Measurements from ENCODE around the gene PRSS12. TPM values are rescaled to one million over a fixed set of nuclear protein-coding genes. Genes with fewer than 3 reads are reported as not detected.
A peak's percentile ranks its signal among the peaks of the same experiment; 100 is the strongest.
"Not testable (repeated sequence)": the region's sequence is repeated elsewhere in the genome, so short reads cannot be mapped to it uniquely, and the experiment has no call there.

Gene PRSS12
- total RNA-seq (34.7 TPM), polyA plus RNA-seq (1.7 TPM)

GRCh38 chr4:118352843-118353533 is at the start of gene PRSS12:
Gene PRSS12, minus strand, starts transcription at chr4:118353003. Its CDS starts 283 bp downstream, at chr4:118352720.
- DNase-seq (ENCODE audit: extremely low spot score): no peak
- Histone ChIP-seq H3K27ac (ENCODE audit: low read depth) (peak within 1 kb of the TSS; percentile 58), H3K36me3 (ENCODE audit: insufficient read depth) (no peaks in the 10 kb centered on the region), H3K4me3 (ENCODE audit: low read depth, low read length) (peak within 1 kb of the TSS; percentile 55), H3K4me1 (ENCODE audit: insufficient read depth) (no peaks in the 10 kb centered on the region)
- under 1% methylated on average over 59 of the region's 59 CpGs for WGBS

GRCh38 chr4:118400356-118400755 is 47.6 kb upstream of the PRSS12 start:
- H3K36me3 ChIP-seq (ENCODE audit: insufficient read depth): no peaks in the 10 kb centered on the region
- no peak overlapping the region for H3K27ac ChIP-seq (ENCODE audit: low read depth)
- no peak overlapping the region for H3K4me3 ChIP-seq (ENCODE audit: low read depth, low read length)
- WGBS: 48% methylated on average over 3 of the region's 3 CpGs
- DNase-seq (ENCODE audit: extremely low spot score): no peak
- no peaks in the 10 kb centered on the region for H3K4me1 ChIP-seq (ENCODE audit: insufficient read depth)

GRCh38 chr4:118399883-118400282 is 47.1 kb upstream of the PRSS12 start:
- 43% methylated on average over 4 of the region's 4 CpGs for WGBS
- not testable (repeated sequence) for H3K4me3 ChIP-seq (ENCODE audit: low read depth, low read length); H3K27ac ChIP-seq (ENCODE audit: low read depth); H3K4me1 ChIP-seq (ENCODE audit: insufficient read depth); H3K36me3 ChIP-seq (ENCODE audit: insufficient read depth); DNase-seq (ENCODE audit: extremely low spot score)

GRCh38 chr4:118398226-118399090 is 45.7 kb upstream of the PRSS12 start:
- Histone ChIP-seq H3K27ac (ENCODE audit: low read depth) (no peak overlapping the region), H3K4me1 (ENCODE audit: insufficient read depth) (no peaks in the 10 kb centered on the region), H3K4me3 (ENCODE audit: low read depth, low read length) (no peak overlapping the region), H3K36me3 (ENCODE audit: insufficient read depth) (no peaks in the 10 kb centered on the region)
- no peak for DNase-seq (ENCODE audit: extremely low spot score)
- WGBS: 75% methylated on average over 5 of the region's 5 CpGs

GRCh38 chr4:118397623-118397979 is 44.8 kb upstream of the PRSS12 start:
- whole genome bisulfite sequencing: 30% methylated on average over 1 of the region's 1 CpG
- Histone ChIP-seq H3K4me3 (ENCODE audit: low read depth, low read length) (no peak overlapping the region), H3K27ac (ENCODE audit: low read depth) (no peak overlapping the region), H3K36me3 (ENCODE audit: insufficient read depth) (no peaks in the 10 kb centered on the region), H3K4me1 (ENCODE audit: insufficient read depth) (no peaks in the 10 kb centered on the region)
- DNase-seq (ENCODE audit: extremely low spot score): no peak

GRCh38 chr4:118396881-118397622 is 44.2 kb upstream of the PRSS12 start:
- no peak overlapping the region for H3K4me3 ChIP-seq (ENCODE audit: low read depth, low read length)
- H3K4me1 ChIP-seq (ENCODE audit: insufficient read depth): no peaks in the 10 kb centered on the region
- no peaks in the 10 kb centered on the region for H3K36me3 ChIP-seq (ENCODE audit: insufficient read depth)
- 65% methylated on average over 5 of the region's 5 CpGs for WGBS
- H3K27ac ChIP-seq (ENCODE audit: low read depth): no peak overlapping the region
- DNase-seq (ENCODE audit: extremely low spot score): no peak

GRCh38 chr4:118395057-118395644 is 42.3 kb upstream of the PRSS12 start:
- 63% methylated on average over 3 of the region's 3 CpGs for WGBS
- no peaks in the 10 kb centered on the region for H3K4me1 ChIP-seq (ENCODE audit: insufficient read depth)
- H3K27ac ChIP-seq (ENCODE audit: low read depth): no peak overlapping the region
- no peak overlapping the region for H3K4me3 ChIP-seq (ENCODE audit: low read depth, low read length)
- DNase-seq (ENCODE audit: extremely low spot score): no peak
- no peaks in the 10 kb centered on the region for H3K36me3 ChIP-seq (ENCODE audit: insufficient read depth)

- not testable (repeated sequence) for H3K4me3 ChIP-seq (ENCODE audit: low read depth, low read length); H3K36me3 ChIP-seq (ENCODE audit: insufficient read depth); H3K27ac ChIP-seq (ENCODE audit: low read depth); DNase-seq (ENCODE audit: extremely low spot score); H3K4me1 ChIP-seq (ENCODE audit: insufficient read depth)
- WGBS: 94% methylated on average over 5 of the region's 5 CpGs
These were observed 39.7 kb upstream of the PRSS12 start for GRCh38 chr4:118392509-118392908.

- H3K27ac ChIP-seq (ENCODE audit: low read depth): no peak overlapping the region
- WGBS: 78% methylated on average over 2 of the region's 2 CpGs
- H3K4me3 ChIP-seq (ENCODE audit: low read depth, low read length): no peak overlapping the region
- H3K36me3 ChIP-seq (ENCODE audit: insufficient read depth): no peaks in the 10 kb centered on the region
- DNase-seq (ENCODE audit: extremely low spot score): no peak
- H3K4me1 ChIP-seq (ENCODE audit: insufficient read depth): no peaks in the 10 kb centered on the region
These were observed 37.3 kb upstream of the PRSS12 start for GRCh38 chr4:118390121-118390520.

GRCh38 chr4:118389721-118390120 is 36.9 kb upstream of the PRSS12 start:
- Histone ChIP-seq H3K4me1 (ENCODE audit: insufficient read depth) (no peaks in the 10 kb centered on the region), H3K27ac (ENCODE audit: low read depth) (no peak overlapping the region), H3K4me3 (ENCODE audit: low read depth, low read length) (no peak overlapping the region), H3K36me3 (ENCODE audit: insufficient read depth) (peaks cover 2% of the 10 kb centered on the region)
- DNase-seq (ENCODE audit: extremely low spot score): no peak
- 59% methylated on average over 6 of the region's 6 CpGs for WGBS

- no peak overlapping the region for H3K4me3 ChIP-seq (ENCODE audit: low read depth, low read length)
- no peaks in the 10 kb centered on the region for H3K4me1 ChIP-seq (ENCODE audit: insufficient read depth)
- no peak overlapping the region for H3K27ac ChIP-seq (ENCODE audit: low read depth)
- DNase-seq (ENCODE audit: extremely low spot score): no peak
- H3K36me3 ChIP-seq (ENCODE audit: insufficient read depth): peaks cover 2% of the 10 kb centered on the region
- 47% methylated on average over 6 of the region's 6 CpGs for WGBS
These were observed 35.8 kb upstream of the PRSS12 start for GRCh38 chr4:118388606-118389005.

GRCh38 chr4:118381902-118382301 is 29.1 kb upstream of the PRSS12 start:
- Histone ChIP-seq H3K36me3 (ENCODE audit: insufficient read depth) (peaks cover 2% of the 10 kb centered on the region), H3K27ac (ENCODE audit: low read depth) (no peak overlapping the region), H3K4me1 (ENCODE audit: insufficient read depth) (no peaks in the 10 kb centered on the region), H3K4me3 (ENCODE audit: low read depth, low read length) (no peak overlapping the region)
- WGBS: 37% methylated on average over 3 of the region's 3 CpGs
- DNase-seq (ENCODE audit: extremely low spot score): no peak

GRCh38 chr4:118373614-118374255 is 20.9 kb upstream of the PRSS12 start:
- H3K36me3 ChIP-seq (ENCODE audit: insufficient read depth): no peaks in the 10 kb centered on the region
- H3K4me3 ChIP-seq (ENCODE audit: low read depth, low read length): no peak overlapping the region
- H3K27ac ChIP-seq (ENCODE audit: low read depth): no peak overlapping the region
- no peaks in the 10 kb centered on the region for H3K4me1 ChIP-seq (ENCODE audit: insufficient read depth)
- 76% methylated on average over 4 of the region's 4 CpGs for WGBS
- DNase-seq (ENCODE audit: extremely low spot score): no peak

All from urinary bladder (tissue), 4 donors.